K562 (cell line): ENCODE results near the gene PHKA2. TPM values are rescaled to one million over a fixed set of nuclear protein-coding genes. Genes with fewer than 3 reads are reported as not detected.

Source experiments
- ATAC-seq: fragments of 200-7000 bp; cut with Tn5 transposase; 3 replicates; pipeline ENCODE4 v1.9.1; 2020; ENCODE audit warnings: moderate library complexity
- BruUV-seq: library from RNA; stranded (reverse); fragments of 400-500 nt; replicated peaks from 2 replicates; lab custom pipeline; 2021; lab: Mats Ljungman, UMichigan
- CTCF ChIA-PET: fragments of 300-600 bp; formaldehyde crosslinking; extraction: SDS; loops from one replicate; lab custom pipeline; 2021; ENCODE audit warnings: low intra/inter-chr PET ratio; lab: Yijun Ruan, JAX
- POLR2A ChIA-PET: fragments of 300-600, 350-650 bp; sonication (Branson Sonifier 250); formaldehyde crosslinking; extraction: SDS; loops from one replicate; lab custom pipeline; 2021; ENCODE audit warnings: antibody characterized with exemption, inconsistent platforms; lab: Yijun Ruan, JAX
- DNase-seq, 4 experiments: peaks; one replicate each; pipeline versions ENCODE4 v3.0.0 to v3.0.0-alpha.2; 2011 to 2018; ENCODE audit warnings: low spot score in 3 of 4, mixed read lengths in 3 of 4; ENCODE audit errors: extremely low read depth in 1 of 4
- FAIRE-seq: peaks from 2 replicates; lab custom pipeline; 2011; peaks lifted over from hg19 to GRCh38; lab: Jason Lieb, UNC
- H2AFZ ChIP-seq: 2 replicates; pipeline ENCODE4 v1.6.0; 2011; ENCODE audit warnings: low read depth, low read length, control low read depth, inconsistent platforms
- H3K27ac ChIP-seq: fragments of 200-600 bp; 3 replicates; pipeline ENCODE4 v1.8.0; 2011; ENCODE audit warnings: low read depth, mild to moderate bottlenecking, control low read depth, inconsistent platforms, low read length, moderate library complexity, mixed read lengths; ENCODE audit errors: extremely low read depth
- H3K27me3 ChIP-seq, 2 experiments: fragments of 300-600 bp in 1 of 2; 2 replicates in 1 of 2; 3 replicates in 1 of 2; pipeline versions ENCODE4 v1.6.0 to v1.8.0; 2011; ENCODE audit warnings: inconsistent platforms in 2 of 2, low read length in 2 of 2, mild to moderate bottlenecking in 1 of 2, mixed read lengths in 1 of 2, moderate library complexity in 1 of 2; ENCODE audit not compliant: control insufficient read depth in 2 of 2, insufficient read depth in 2 of 2
- H3K36me3 ChIP-seq: fragments of 300-600 bp; 3 replicates; pipeline ENCODE4 v1.8.0; 2011; ENCODE audit warnings: mild to moderate bottlenecking, low read length, inconsistent platforms; ENCODE audit not compliant: control insufficient read depth, insufficient read depth
- H3K4me1 ChIP-seq, 2 experiments: fragments of 200-600 bp in 1 of 2; replicated peaks in 1 of 2; 2 replicates in 1 of 2; 3 replicates in 1 of 2; pipeline versions ENCODE4 v1.5.1 to v1.8.0; 2011; ENCODE audit warnings: inconsistent platforms in 2 of 2, low read length in 2 of 2, mild to moderate bottlenecking in 1 of 2, mixed read lengths in 1 of 2, moderate library complexity in 1 of 2; ENCODE audit not compliant: control insufficient read depth in 2 of 2, insufficient read depth in 2 of 2
- H3K4me2 ChIP-seq: 2 replicates; pipeline ENCODE4 v1.6.1; 2011; ENCODE audit warnings: low read length, control low read depth, inconsistent platforms, mixed read lengths; ENCODE audit not compliant: insufficient read depth
- H3K4me3 ChIP-seq: fragments of 200-600 bp; sonication (generic), shearing (Covaris generic); 2 replicates; pipeline ENCODE4 v1.5.1; 2016; ENCODE audit warnings: control low read depth, inconsistent platforms
- H3K79me2 ChIP-seq: fragments of 200-600 bp; 3 replicates; pipeline ENCODE4 v1.8.0; 2011; ENCODE audit warnings: low read length, inconsistent platforms; ENCODE audit not compliant: control insufficient read depth, insufficient read depth
- H3K9ac ChIP-seq, 2 experiments: 2 replicates each; pipeline versions ENCODE4 v1.6.0 to v1.6.1; 2011; ENCODE audit warnings: low read depth in 2 of 2, low read length in 2 of 2, control low read depth in 1 of 2, inconsistent platforms in 1 of 2, mild to moderate bottlenecking in 1 of 2, mixed read lengths in 1 of 2; ENCODE audit not compliant: insufficient read depth in 1 of 2
- H3K9me1 ChIP-seq: one replicate; pipeline ENCODE4 v1.6.0; 2011; ENCODE audit warnings: inconsistent platforms, mild to moderate bottlenecking, low read length, moderate library complexity; ENCODE audit not compliant: control insufficient read depth, insufficient read depth
- H3K9me3 ChIP-seq: replicated peaks from 2 replicates; pipeline ENCODE4 v1.5.1; 2011; ENCODE audit warnings: low read depth, low read length, inconsistent platforms; ENCODE audit not compliant: control insufficient read depth, insufficient read depth
- H4K20me1 ChIP-seq: replicated peaks from 2 replicates; pipeline ENCODE4 v1.6.1; 2011; ENCODE audit warnings: low read length, inconsistent platforms, mixed read lengths; ENCODE audit not compliant: control insufficient read depth, insufficient read depth
- EHMT2 ChIP-seq: fragments of 450-650 bp; IDR thresholded peaks from 2 replicates; pipeline ENCODE4 v1.6.1; 2018; ENCODE audit warnings: antibody characterized with exemption
- HMGN3 ChIP-seq: IDR thresholded peaks from 2 replicates; pipeline ENCODE4 v1.6.1; 2011; ENCODE audit warnings: borderline replicate concordance, low read depth, mild to moderate bottlenecking, mixed read lengths, low read length; ENCODE audit not compliant: insufficient read length; ENCODE audit errors: extremely low read depth
- HNRNPUL1 ChIP-seq: fragments of 200-400 bp; formaldehyde crosslinking; IDR thresholded peaks from 2 replicates; pipeline ENCODE4 v1.6.1; 2017; ENCODE audit warnings: low read length
- MITF ChIP-seq: IDR thresholded peaks from 2 replicates; pipeline ENCODE4 v1.6.1; 2014; ENCODE audit warnings: antibody characterized with exemption
- NEUROD1 ChIP-seq: fragments of 150-350 bp; IDR thresholded peaks from 2 replicates; pipeline ENCODE4 v1.6.1; 2014; ENCODE audit warnings: borderline replicate concordance, low read length, low read depth; ENCODE audit not compliant: partially characterized antibody
- NFIC ChIP-seq: fragments of 450-650 bp; IDR thresholded peaks from 2 replicates; pipeline ENCODE4 v1.6.1; 2017; ENCODE audit warnings: mild to moderate bottlenecking, inconsistent platforms
- POLR2H ChIP-seq: IDR thresholded peaks from 2 replicates; pipeline ENCODE4 v1.6.1; 2016; ENCODE audit warnings: missing genetic modification characterization, low read depth, mild to moderate bottlenecking, control low read depth, missing compliant biosample characterization, moderate library complexity
- WGBS: fragments of 100-300 bp; shearing (Covaris generic); methylation state at CpG from one replicate; pipeline ENCODE4 v1.1.6; 2016; ENCODE audit warnings: low coverage, mixed read lengths; ENCODE audit not compliant: insufficient coverage; ENCODE audit errors: missing lambda C conversion rate; 5-methylcytosine and 5-hydroxymethylcytosine counted together
- in situ Hi-C: fragments of 300-500 bp; cut with MboI; formaldehyde crosslinking; loops from 4 replicates; pipeline ENCODE4 v1.15.0; 2018; ENCODE audit warnings: inconsistent platforms, mixed read lengths
- intact Hi-C: fragments of 100-400 bp; cut with micrococcal nuclease; formaldehyde crosslinking; loops from 2 replicates; pipeline ENCODE4 v1.14.2; 2022
- polyA plus RNA-seq, 8 experiments: library from polyadenylated mRNA; depleted of rRNA in 4 of 8; stranded (reverse) in 5 of 8; unstranded in 3 of 8; fragments of >200 nt; fragmentation: Nextera tagmentation in 2 of 8; fragmentation: Illumina TruSeq in 1 of 8; extraction: Ambion mirVana in 2 of 8; extraction: Trizol in 1 of 8; gene quantifications; 2 replicates each; pipeline versions ENCODE4 v1.2.1 to v1.2.3, GENCODE V29; 2011 to 2014; ENCODE audit warnings: inconsistent platforms in 1 of 8, missing spikeins in 1 of 8
- total RNA-seq, 7 experiments: library from RNA; depleted of rRNA in 6 of 7; stranded (reverse); fragments of >200 nt in 6 of 7; fragmentation: Illumina TruSeq in 2 of 7; extraction: Trizol in 2 of 7; gene quantifications; 2 replicates each; pipeline versions ENCODE4 v1.2.1 to v1.2.3, GENCODE V29; 2011 to 2021; ENCODE audit warnings: low replicate concordance in 1 of 7

Gene PHKA2
- total and polyA plus RNA-seq, 9 of the 15 experiments (the other 6 are each of a cell fraction or from before 2014, with no cell fraction given), result 2.8 to 33.1 (median 20.3) TPM

- ChIA-PET POLR2A (no interaction called here), CTCF (no interaction called here)
- H3K79me2 ChIP-seq, result no peaks in the 10 kb centered on the region
- no TSS peak for BruUV-seq
- H3K9me3 ChIP-seq, result no peaks in the 10 kb centered on the region
- in situ Hi-C loops (no loop called here), intact Hi-C loops (no loop called here)
- H3K9me1 ChIP-seq, result no peaks in the 10 kb centered on the region
- WGBS, result 14% methylated on average over 4 of the region's 4 CpGs
- no peak overlapping the region for H2AFZ ChIP-seq
- no peaks in the 10 kb centered on the region for H3K36me3 ChIP-seq
- no peak overlapping the region for H3K27ac ChIP-seq
- H4K20me1 ChIP-seq, result no peaks in the 10 kb centered on the region
- no peak for DNase-seq
- no peak for FAIRE-seq
- no peak for ATAC-seq
- no peak overlapping the region for H3K9ac ChIP-seq
- peaks cover 0 to 4% of the 10 kb centered on the region in 2 experiments; a peak in 1 of 5 replicates for H3K27me3 ChIP-seq
- H3K4me2 ChIP-seq, result no peak overlapping the region
- H3K4me3 ChIP-seq, result no peak overlapping the region
- TF ChIP-seq HNRNPUL1 (no peak), MITF (no peak), NFIC (no peak), HMGN3 (no peak), NEUROD1 (no peak), POLR2H (tag) (no peak), EHMT2 (no peak)
- no peaks in the 10 kb centered on the region for H3K4me1 ChIP-seq
Measured at GRCh38 chrX:19005909-19006308, 22.0 kb upstream of the PHKA2 start.
